Fibroblast of the conjunctiva (primary cell): ENCODE measurements around the gene PRCC.
A peak's percentile ranks its signal among the peaks of the same experiment; 100 is the strongest.

Experiments used
- DNase-seq: peaks from one replicate; pipeline ENCODE4 v3.0.0-alpha.2; 2010; ENCODE audit warnings: low read depth

PRCC gene, protein sequence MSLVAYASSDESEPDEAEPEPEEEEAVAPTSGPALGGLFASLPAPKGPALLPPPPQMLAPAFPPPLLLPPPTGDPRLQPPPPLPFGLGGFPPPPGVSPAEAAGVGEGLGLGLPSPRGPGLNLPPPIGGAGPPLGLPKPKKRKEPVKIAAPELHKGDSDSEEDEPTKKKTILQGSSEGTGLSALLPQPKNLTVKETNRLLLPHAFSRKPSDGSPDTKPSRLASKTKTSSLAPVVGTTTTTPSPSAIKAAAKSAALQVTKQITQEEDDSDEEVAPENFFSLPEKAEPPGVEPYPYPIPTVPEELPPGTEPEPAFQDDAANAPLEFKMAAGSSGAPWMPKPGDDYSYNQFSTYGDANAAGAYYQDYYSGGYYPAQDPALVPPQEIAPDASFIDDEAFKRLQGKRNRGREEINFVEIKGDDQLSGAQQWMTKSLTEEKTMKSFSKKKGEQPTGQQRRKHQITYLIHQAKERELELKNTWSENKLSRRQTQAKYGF

DNA sequence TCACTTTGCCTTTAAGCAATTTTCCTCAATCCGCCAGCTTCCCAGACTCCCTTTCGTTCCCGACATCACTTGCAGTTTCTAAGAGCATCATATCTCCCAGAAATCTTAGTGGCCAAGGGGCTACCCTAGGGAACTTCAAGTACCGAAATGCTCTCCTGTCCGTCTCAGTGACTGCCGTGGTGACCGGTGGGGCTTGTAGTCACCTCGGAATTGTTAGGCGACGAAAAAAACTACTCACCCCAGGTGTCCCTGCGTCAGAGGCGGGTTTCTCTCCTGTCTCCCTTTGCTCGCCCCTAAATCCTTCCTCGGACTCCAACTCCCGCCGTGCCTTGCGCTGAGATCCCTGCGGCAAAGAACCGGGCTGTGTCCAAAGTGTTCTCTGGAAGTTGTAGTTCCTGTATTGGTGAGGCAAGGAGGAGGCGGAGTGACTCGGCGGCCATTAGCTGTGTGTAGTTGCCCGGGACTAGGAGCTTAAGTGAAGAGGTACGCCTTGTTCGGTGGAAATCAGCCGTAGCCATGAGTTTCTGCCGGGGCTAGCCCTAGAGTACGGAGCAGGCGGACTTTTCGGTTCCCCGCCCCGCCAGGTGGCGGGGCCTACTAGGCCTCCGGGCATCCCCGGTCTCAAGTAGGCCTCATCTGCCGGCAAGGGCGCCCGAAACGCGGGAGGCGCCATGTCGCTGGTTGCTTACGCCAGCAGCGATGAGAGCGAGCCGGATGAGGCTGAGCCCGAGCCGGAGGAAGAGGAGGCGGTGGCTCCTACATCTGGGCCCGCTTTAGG, at the start of gene PRCC:
Gene PRCC, plus strand, starts transcription at position 435 of the 778 bp plus-strand sequence. Its CDS starts 237 bp downstream, at position 672.
- peak; percentile 100 for DNase-seq

DNA sequence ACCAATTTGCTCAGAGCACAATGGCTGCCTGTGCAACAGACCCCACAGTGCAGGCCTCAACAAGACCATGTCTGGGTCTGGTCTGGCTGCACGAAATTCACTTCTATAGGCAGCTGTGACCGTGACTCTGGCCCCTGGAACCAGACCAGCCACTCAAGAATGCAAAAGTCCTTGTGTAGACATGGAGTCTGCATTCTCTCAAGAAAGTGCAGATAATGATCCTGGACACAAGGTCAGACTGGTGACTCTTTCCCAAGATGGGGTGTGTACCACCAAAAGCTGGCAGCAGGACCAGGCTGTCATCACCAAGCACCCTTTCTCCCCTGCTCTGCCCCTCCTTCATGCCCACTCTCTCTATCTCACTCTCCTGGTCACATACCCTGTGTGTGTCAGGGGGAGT, 46.2 kb upstream of the PRCC start:
- no peak for DNase-seq

DNA sequence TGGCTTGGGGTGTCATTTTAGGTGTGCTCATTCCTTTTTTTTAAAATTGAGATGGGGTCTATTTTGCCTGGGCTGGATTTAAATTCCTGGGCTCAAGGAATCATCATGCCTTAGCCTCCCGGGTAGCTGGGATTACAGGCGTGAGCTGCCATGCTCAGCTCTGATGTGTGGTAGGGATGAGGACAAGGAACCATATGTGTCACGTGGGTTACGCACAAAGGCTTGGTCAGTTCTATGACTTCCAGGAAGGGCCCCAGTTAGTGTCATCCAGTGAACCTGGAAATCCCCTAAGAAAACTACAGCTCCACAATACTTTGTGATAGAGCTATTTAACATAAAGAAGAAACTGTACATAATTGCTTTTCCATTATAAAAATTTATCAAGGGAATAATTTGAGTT, 45.8 kb upstream of the PRCC start:
- DNase-seq: no peak

DNA sequence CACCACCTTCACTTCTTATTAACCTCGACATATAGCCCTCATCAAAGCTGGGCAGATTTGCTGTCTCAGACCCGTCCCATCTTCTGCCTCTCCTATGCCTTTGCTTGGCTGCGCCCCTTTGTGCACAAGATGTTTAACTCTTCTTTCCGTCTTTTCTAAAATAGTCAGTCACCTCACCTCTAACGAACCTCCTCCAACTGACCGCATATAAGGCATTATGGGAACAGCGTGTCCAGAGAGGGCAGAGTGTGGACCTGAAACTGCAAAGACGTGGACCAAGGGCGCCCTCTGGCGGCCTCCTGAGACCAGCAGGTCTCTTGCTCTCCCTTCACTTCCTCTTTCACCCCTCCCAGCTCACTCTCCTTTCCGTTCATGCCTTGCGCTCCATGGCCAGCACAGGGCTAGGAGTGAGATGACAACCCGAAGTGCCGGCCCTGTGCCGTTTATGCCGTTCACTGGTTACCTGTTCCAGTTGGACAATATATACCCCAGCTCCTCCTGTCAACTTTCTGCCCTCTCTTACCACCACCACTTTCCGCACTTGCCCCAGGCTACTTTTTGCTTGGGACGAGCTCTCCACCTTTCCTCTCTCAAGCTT, 41.6 kb upstream of the PRCC start:
- DNase-seq: peak; percentile 89

DNA sequence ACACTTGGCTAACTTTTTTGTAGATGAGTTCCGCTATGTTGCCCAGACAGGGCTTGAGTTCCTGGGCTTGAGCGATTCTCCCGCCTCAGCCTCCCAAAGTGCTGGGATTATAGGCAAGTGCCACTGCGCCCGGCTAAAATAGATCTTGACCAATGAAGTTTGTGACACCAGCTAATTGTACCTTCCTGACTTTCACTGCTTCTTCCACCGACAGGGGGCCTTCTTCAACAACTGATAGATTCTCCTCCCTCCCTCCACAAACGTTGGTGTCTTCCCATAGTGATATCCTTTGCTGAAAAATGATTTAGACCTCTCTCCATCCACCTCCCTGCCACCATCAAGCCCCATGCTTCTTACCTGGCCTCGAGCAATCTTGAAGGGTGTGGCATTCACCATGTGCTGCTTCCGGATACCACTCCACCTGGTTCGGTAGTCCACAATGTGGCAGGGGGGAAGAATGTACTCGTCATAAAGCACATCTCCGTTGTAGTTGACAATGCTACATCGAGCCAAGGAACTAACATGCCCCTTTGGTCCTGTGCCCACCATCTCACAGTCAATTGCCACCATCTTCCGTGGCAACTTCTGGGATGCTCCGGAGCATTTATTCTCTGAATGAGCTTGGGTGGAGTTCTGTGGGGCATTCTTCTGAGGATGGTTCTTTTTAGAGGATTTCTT, 40.6 kb upstream of the PRCC start:
- no peak for DNase-seq

DNA sequence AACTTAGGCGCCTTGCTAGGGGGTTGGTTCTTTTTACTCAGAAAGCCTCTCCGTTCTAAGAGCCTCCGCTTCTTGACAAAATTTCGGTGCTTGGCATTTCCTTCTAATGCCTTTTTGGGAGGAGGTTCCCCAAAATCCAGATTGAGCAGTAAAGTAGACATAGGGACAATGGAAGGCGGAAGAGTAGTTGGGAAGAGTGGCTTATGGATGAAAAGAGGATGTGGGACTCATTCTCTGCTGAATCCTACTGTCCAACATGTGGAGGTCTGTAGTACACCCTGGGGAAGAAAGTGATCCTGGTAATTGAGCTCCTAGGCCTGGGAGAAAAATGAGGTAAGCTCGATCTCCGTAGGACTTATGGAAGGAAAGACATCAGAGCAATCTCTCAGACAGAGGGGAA, 39.8 kb upstream of the PRCC start:
- no peak for DNase-seq

DNA sequence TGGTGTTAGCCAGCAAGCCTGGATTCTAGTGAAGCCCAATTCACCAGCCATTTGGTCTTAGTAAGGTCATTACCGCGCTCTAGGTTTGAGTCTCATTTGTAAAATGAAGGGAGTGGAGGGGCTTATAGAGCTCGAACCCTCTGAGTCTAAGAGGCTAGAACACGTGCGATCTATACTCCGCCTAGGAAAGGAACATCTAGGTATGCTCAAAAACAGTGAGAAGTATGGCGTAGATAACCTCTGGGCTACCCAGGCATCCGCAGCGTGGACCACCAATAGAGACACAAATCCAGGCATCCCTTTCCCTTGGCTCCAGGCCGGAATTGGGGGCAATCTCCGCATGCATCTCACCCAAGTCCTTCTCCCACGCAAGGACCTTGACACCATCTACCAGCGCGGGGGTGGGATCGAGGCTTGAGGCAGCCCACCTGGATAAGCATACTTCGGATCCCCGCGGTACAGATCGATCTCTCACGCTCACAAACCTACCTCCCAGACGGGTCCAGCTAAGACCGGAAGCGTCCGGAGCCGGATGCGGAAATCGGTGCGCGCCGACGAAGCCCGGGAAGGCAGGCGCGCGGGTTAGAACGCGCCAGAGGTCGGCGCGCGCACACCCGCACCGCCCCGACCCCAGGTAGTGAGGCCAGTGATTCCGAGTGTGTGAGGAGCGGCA, 39.3 kb upstream of the PRCC start, which contains the start of gene METTL25B:
Gene METTL25B, plus strand, starts transcription at position 544 of the 673 bp plus-strand sequence. CDS start 636 bp downstream, outside the sequence.
- no peak for DNase-seq

DNA sequence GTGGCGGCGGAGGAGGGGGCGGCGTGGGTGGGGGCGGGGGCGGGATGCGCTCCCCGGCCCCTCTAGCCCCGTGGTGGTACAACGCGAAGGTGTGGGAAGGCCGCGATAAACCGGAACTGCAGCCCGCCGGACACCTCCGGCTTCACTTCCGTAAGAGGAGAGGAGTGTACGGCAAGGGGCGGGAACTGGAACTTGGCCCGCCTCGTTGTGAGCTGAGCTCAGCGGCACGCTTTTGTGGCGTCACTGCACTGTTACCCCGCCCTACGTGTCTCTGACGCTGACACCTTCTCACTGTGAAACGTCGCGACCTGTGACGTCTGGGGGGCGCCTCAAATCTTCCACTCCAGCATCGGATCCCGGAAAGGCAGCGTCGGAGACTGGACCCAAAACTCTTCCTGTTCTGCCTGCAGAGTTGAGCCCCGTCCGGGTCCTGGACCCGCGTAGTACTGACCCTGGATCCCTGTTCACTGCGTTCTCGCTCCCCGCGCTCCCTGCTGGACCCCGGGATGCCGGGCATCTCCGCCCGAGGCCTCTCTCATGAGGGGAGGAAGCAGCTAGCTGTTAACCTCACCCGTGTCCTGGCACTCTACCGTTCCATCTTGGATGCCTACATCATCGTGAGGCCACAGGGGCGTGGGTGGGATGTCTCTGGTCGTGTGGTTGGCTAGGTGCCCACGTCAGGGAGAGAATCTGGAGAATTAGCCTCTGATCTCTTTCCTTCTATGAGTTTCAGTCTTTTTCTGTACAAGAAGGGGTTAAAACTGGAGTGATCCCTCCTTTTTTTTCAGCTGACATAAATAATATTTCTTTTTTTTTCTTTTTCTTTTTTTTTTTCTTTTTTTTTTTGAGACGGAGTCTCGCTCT, 38.5 kb upstream of the PRCC start, which contains the start of gene ISG20L2:
Gene ISG20L2, minus strand, starts transcription at position 168 of the 864 bp plus-strand sequence. CDS start 1,114 bp downstream, outside the sequence.
- peak; percentile 97 for DNase-seq

DNA sequence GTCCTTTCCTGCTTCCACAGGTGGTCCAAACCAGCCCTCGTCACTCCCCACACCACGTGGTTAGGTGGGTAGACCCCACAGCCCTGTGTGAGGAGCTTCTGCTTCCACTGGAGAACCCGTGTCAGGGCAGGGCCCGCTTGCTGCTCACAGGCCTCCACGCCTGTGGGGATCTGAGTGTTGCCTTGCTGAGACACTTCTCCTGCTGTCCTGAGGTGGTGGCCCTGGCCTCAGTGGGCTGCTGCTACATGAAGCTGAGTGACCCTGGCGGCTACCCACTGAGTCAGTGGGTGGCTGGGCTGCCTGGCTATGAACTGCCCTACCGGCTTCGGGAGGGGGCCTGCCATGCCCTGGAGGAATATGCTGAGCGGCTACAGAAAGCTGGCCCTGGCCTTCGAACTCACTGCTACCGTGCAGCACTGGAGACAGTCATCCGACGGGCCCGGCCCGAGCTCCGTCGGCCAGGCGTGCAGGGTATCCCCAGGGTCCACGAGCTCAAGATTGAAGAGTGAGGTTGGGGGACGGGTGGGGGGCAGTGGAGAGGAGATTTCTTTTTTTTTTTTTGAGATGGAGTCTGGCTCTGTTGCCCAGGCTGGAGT, 33.2 kb upstream of the PRCC start:
- DNase-seq: no peak

DNA sequence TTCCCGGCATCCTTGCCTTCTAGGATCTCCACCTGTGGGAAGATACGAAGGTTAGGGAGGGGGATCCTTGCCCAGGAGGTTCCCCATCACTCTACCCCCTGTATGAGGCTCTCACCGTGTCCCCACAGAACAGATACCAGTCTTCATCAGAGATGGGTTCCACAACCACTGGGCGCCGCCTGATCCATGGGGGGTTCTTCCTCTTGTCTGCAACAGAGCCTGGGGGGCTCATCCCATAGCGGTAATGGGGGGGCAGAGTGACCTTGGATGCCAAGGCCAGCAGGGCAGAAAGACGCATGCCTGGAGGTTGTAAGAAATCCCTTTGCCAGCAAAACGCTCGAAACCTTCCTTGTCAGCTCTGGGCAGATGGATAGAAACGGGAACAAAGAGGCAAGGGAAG, 28.9 kb upstream of the PRCC start:
- DNase-seq: no peak

DNA sequence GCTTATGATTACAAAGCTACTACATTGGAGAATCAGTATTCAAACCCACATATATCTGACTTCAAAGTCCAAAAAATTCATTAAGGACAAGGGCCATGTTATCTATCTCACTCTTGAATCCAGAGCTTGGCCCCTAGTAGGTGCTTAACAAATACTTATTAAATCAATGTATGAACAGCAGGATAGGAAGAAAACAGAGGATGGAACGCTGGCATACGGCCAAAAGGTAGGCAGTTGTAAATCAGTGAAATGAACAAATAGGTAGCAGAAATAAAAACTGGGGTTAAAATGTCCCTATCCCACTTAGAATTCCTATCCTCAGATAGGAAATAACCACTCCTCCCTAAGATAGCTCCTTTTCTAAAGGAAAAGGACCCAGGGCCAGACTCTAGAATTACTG, 28.4 kb upstream of the PRCC start:
- no peak for DNase-seq

DNA sequence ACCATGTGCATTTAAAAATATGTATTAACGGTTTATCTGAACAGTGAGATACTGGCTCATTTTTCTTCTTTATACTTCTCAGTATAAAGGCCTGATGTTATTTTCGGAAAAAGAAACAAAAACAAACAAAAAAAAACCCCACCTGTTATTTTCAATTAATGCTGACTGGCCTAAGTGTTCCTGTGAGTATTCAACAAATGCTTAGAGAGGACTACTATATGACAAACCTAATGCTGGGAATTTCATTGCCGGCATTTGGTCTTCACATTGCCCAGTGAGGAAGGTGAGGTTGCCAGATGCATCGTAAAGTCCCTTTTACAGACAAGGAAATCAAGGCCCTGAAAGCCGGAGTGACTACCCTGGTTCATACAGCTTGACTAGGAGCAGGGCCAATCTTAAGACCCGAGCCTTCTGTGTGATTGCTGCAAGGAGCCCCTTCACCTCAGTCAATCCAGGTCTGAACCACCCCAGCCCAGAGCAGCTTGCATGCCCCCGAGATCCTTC, 27.0 kb upstream of the PRCC start:
- DNase-seq: no peak

DNA sequence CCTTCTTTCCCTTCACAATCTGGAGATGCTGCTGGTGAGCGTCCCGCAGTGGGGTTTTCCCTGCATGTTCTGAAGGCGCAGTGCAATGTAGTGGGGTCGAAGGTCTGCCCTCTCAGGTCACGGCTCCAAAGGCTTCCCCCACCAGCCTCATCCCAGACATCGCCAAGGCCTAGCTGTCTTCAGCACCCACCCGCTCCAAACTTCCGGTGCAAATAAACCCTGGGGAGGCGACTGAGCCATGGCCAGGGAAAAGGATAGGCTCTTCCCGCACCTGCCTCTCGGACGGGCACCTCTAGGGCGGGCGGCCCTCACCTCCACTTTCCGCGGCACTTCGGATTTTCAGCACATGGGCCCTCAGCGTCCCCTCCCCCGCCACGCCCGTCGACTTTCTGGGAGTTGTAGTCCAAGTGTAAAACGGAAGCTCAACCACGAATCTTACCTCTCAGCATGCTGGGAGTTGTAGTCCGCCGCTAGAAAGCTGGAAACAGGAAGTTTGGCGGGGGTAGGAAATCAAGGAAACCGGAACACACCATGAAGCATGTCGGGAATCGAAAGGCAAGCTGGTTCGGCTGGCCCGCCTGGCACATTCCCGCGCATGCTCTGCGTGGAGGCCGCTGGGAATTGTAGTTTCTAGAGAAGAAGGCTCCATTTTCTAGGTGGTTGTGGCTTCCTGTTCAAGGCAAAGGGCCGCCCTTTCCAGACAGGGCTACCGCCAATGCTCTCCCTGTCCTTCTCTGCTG, 26.4 kb upstream of the PRCC start, which contains the start of gene MRPL24:
Gene MRPL24, minus strand, starts transcription at position 348 of the 740 bp plus-strand sequence. CDS start 2,384 bp downstream, outside the sequence.
- peak; percentile 99 for DNase-seq

DNA sequence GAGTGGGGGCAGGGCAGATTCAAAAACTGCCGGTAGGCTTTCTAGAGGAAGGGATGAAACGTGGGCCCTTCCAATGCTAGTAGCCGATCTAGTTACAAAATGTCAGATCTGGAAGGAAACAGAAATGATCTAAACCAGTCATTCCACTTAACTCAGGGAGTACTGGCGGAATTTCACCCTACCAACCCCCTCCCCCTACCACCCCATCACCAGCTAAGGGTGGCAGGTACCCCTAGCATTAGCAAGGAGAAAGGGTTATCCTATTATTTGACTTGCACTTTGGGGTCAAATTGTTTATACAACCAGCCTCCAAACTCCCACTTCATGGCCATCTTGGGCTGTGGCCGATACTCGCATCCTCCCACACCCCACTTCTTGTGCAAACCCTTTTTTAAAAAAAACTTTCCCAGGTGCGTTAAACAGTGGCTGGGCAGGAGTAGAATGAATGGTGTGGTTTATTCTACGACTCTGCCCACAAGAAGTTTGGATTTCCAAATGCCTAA, 25.8 kb upstream of the PRCC start:
- DNase-seq: no peak

DNA sequence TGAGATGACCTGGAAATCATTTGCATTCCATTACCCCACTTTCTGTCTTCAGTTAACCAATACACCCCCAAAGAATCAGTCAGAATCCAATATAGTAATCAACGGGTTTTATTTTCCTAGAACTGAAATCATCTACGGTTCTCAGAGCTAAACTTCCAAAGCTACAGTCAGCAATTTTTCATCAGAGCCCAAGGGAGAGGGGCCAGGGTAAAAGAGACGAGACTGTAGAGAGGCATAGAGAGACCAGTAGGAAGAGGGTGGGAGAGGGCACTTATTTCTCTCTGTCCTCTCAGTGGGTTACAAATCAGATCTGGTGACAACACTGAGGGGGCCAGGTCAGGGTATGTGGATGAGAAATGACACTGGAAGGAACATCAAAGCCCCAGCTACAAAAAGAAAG, 25.3 kb upstream of the PRCC start:
- no peak for DNase-seq

DNA sequence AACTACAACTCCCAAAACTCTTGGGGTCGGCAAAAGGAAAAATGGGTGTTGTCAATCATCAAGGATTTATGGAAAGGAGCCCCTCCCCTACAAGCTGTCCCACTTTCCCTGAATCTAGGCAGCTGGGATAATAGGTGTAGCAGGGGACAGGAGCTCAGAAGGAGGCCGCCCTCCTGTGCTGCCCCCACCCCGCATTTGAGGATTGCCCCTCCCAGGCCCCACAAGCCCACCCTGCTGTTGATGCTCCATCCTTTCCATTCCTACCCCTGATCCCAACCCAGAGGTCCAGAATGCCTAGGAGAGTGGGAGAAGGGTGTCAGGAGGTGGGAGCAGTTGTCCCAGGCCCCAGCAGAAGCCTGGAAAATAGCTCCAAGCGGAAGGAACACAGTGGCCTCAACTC, 24.5 kb upstream of the PRCC start:
- no peak for DNase-seq

DNA sequence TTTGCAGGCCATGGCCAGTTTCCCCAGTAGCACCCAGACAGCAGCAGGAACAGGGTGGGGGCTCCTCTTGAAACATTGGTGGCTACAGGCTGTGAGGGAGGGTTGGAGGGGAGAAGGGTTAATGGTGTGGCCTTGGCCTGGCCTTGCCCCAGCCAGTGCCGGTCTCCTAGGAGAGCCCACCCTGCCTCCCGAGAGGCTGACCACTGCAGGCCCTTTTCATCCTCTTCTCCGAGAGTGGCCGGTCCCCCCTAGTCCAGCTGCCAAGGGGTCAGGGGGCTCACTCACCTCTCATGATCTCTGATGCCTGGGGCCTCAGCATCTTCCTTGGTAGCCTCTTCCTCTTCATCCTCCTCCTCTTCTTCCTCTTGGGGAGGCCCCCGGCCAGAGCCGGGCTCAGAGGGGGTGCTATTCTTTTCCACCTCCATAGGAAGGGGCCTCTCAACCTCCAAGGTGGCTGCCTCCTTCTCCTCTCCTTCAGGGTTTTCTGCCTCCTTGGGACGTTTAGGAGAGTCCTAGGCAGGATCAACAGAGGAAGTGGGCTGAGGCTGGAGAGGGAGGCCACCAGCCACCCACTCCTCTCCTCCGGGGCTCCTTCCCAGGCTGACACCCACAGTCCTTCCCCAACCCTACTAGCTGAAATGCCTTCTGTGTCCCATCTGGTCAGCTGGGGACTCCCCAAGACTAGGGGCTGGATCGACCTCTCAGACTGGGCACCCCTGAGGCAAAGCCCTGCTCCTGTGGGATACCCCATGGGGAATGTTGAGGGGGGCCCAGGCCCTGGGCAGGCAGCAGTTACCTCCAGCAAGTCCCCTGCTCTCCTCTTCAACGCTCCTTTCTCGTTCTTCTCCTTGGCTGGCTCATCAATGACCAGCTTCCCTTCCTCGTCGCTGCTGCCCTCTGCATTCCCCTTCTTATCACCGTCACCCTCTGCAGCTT, 23.7 kb upstream of the PRCC start:
- no peak for DNase-seq
